ENCODE results near the gene LIMA1.
"Not testable (repeated sequence)": the region's sequence is repeated elsewhere in the genome, so short reads cannot be mapped to it uniquely, and the experiment has no call there.

DNA sequence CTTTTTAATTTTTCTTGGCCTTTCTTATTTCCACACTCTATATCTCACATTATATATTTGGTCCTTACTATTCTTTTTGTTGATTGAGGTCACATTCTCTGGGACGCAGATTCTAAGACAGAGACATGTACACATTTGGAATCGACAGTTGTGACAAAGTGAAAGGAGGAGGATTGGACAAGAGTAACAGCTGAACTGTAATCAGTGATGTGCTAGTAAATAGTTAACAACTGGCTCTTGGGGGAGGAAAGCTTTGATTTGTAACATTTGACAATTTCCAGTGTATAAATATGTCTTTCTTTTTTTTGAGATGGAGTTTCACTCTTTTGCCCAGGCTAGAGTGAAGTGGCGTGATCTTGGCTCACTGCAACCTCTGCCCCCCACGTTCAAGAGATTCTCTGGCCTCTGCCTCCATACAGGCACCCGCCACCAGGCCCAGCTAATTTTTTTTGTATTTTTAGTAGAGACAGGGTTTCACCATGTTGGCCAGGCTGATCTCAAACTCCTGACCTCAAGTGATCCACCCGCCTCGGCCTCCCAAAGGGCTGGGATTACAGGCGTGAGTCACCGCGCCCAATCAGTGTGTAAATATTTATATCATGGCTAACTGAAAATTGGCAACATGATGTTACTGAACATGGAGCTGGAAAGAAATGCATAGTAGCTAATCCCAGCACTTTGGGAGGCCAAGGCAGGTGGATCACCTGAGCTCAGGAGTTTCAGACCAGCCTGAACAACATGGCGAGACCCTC lies 28.7 kb upstream of the LIMA1 start:
- TF ChIP-seq, protein P1, sequence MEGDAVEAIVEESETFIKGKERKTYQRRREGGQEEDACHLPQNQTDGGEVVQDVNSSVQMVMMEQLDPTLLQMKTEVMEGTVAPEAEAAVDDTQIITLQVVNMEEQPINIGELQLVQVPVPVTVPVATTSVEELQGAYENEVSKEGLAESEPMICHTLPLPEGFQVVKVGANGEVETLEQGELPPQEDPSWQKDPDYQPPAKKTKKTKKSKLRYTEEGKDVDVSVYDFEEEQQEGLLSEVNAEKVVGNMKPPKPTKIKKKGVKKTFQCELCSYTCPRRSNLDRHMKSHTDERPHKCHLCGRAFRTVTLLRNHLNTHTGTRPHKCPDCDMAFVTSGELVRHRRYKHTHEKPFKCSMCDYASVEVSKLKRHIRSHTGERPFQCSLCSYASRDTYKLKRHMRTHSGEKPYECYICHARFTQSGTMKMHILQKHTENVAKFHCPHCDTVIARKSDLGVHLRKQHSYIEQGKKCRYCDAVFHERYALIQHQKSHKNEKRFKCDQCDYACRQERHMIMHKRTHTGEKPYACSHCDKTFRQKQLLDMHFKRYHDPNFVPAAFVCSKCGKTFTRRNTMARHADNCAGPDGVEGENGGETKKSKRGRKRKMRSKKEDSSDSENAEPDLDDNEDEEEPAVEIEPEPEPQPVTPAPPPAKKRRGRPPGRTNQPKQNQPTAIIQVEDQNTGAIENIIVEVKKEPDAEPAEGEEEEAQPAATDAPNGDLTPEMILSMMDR (IDR thresholded peaks at IDR 0.05) = not testable (repeated sequence)
- TF ChIP-seq POLR2A (IDR thresholded peaks at IDR 0.05) = not testable (repeated sequence)

Data from body of pancreas (tissue), 4 donors.